SK-N-SH (cell line): ENCODE measurements around the gene FUT7. TPM values are rescaled to one million over a fixed set of nuclear protein-coding genes. Genes with fewer than 3 reads are reported as not detected.

ENCODE experiments used
- CTCF ChIA-PET: fragments of 300-600, 350-600 bp; formaldehyde crosslinking; extraction: SDS; loops from one replicate; lab custom pipeline; 2021; lab: Yijun Ruan, JAX
- POLR2A ChIA-PET: fragments of 350-600 bp; sonication (Branson Sonifier 250); formaldehyde crosslinking; extraction: SDS; loops from one replicate; lab custom pipeline; 2020; ENCODE audit warnings: antibody characterized with exemption, inconsistent platforms; lab: Yijun Ruan, JAX
- DNase-seq: peaks from one replicate; pipeline ENCODE4 v3.0.0; 2012
- H2AFZ ChIP-seq: fragments of 200-600 bp; sonication (generic); 2 replicates; pipeline ENCODE4 v1.8.1; 2016; ENCODE audit warnings: antibody characterized with exemption, mild to moderate bottlenecking, low read depth
- H3F3A ChIP-seq: fragments of 200-600 bp; sonication (generic); replicated peaks from 2 replicates; pipeline ENCODE3; 2016; ENCODE audit warnings: antibody characterized with exemption, mild to moderate bottlenecking; ENCODE audit not compliant: insufficient read depth
- H3K27ac ChIP-seq, 2 experiments: fragments of 200-500 bp in 1 of 2; fragments of 200-600 bp in 1 of 2; sonication (Bioruptor generic) in 1 of 2; sonication (generic), shearing (Covaris generic) in 1 of 2; 2 replicates each; pipeline versions ENCODE4 v1.5.1 to v1.6.1; 2014 to 2016; ENCODE audit warnings: low read depth in 2 of 2, inconsistent platforms in 1 of 2, low read length in 1 of 2, mild to moderate bottlenecking in 1 of 2, mixed read lengths in 1 of 2
- H3K27me3 ChIP-seq: fragments of 200-600 bp; sonication (generic), shearing (Covaris generic); 2 replicates; pipeline ENCODE4 v1.6.1; 2016; ENCODE audit warnings: mixed run types; ENCODE audit not compliant: insufficient read depth
- H3K36me3 ChIP-seq, 2 experiments: fragments of 200-500 bp in 1 of 2; fragments of 200-600 bp in 1 of 2; sonication (Bioruptor generic) in 1 of 2; sonication (generic) in 1 of 2; replicated peaks in 1 of 2; 2 replicates each; pipeline versions ENCODE3 to v1.5.1; 2014 to 2016; ENCODE audit warnings: low read length in 1 of 2, mild to moderate bottlenecking in 1 of 2; ENCODE audit not compliant: insufficient read depth in 2 of 2, control insufficient read depth in 1 of 2
- H3K4me1 ChIP-seq, 2 experiments: fragments of 200-500 bp in 1 of 2; fragments of 200-600 bp in 1 of 2; sonication (Bioruptor generic) in 1 of 2; sonication (generic), shearing (Covaris generic) in 1 of 2; 2 replicates each; pipeline versions ENCODE4 v1.5.1 to v1.6.1; 2014 to 2016; ENCODE audit warnings: low read depth in 1 of 2, low read length in 1 of 2, mixed run types in 1 of 2; ENCODE audit not compliant: insufficient read depth in 2 of 2, control insufficient read depth in 1 of 2
- H3K4me2 ChIP-seq: fragments of 200-600 bp; sonication (generic), shearing (Covaris generic); 2 replicates; pipeline ENCODE4 v1.6.1; 2017; ENCODE audit warnings: mixed run types
- H3K4me3 ChIP-seq, 2 experiments: fragments of 200-500 bp in 1 of 2; fragments of 200-600 bp in 1 of 2; sonication (Bioruptor generic) in 1 of 2; sonication (generic), shearing (Covaris generic) in 1 of 2; 2 replicates each; pipeline versions ENCODE4 v1.5.1 to v1.8.1; 2014 to 2016; ENCODE audit warnings: low read depth in 2 of 2, inconsistent platforms in 1 of 2, low read length in 1 of 2, mild to moderate bottlenecking in 1 of 2, mixed read lengths in 1 of 2, moderate library complexity in 1 of 2
- H3K79me2 ChIP-seq: fragments of 200-600 bp; sonication (generic); 2 replicates; pipeline ENCODE4 v1.8.1; 2017; ENCODE audit warnings: mild to moderate bottlenecking; ENCODE audit not compliant: insufficient read depth
- H3K9ac ChIP-seq: fragments of 200-600 bp; sonication (generic); 2 replicates; pipeline ENCODE4 v1.6.1; 2017; ENCODE audit warnings: mixed run types
- H3K9me2 ChIP-seq: fragments of 200-600 bp; sonication (generic); 2 replicates; pipeline ENCODE4 v1.6.1; 2017; ENCODE audit warnings: mixed run types
- H3K9me3 ChIP-seq: fragments of 200-600 bp; sonication (generic); 2 replicates; pipeline ENCODE4 v1.6.1; 2017; ENCODE audit warnings: mixed run types, mild to moderate bottlenecking, moderate library complexity
- H4K20me1 ChIP-seq: fragments of 200-600 bp; sonication (generic); 2 replicates; pipeline ENCODE4 v1.6.1; 2017; ENCODE audit warnings: mild to moderate bottlenecking, mixed run types; ENCODE audit not compliant: insufficient read depth
- ELF1 ChIP-seq: IDR thresholded peaks from 2 replicates; pipeline ENCODE4 v1.4.0; 2012
- FOXJ3 ChIP-seq: sonication (generic); formaldehyde crosslinking; IDR thresholded peaks from 2 replicates; pipeline ENCODE4 v1.5.1; 2020; ENCODE audit warnings: mild to moderate bottlenecking, missing genetic modification reagents
- MXI1 ChIP-seq: IDR thresholded peaks from 2 replicates; pipeline ENCODE4 v1.6.1; 2012; ENCODE audit warnings: mild to moderate bottlenecking, low read depth, low read length, improper control_type of control experiment
- POLR2AphosphoS5 ChIP-seq: IDR thresholded peaks from 2 replicates; pipeline ENCODE4 v1.6.1; 2012; ENCODE audit warnings: low read depth, low read length
- RFX5 ChIP-seq: IDR thresholded peaks from 2 replicates; pipeline ENCODE4 v1.6.1; 2012; ENCODE audit warnings: mild to moderate bottlenecking, improper control_type of control experiment, low read length
- RXRA ChIP-seq: IDR thresholded peaks from 2 replicates; pipeline ENCODE4 v1.4.0; 2012; ENCODE audit warnings: low read depth, mild to moderate bottlenecking, borderline replicate concordance
- SIN3A ChIP-seq: IDR thresholded peaks from 2 replicates; pipeline ENCODE4 v1.6.1; 2012; ENCODE audit warnings: low read depth, mild to moderate bottlenecking, low read length, moderate library complexity, borderline replicate concordance
- TAF1 ChIP-seq: IDR thresholded peaks from 2 replicates; pipeline ENCODE4 v1.6.1; 2012; ENCODE audit warnings: low read depth, mild to moderate bottlenecking, low read length, moderate library complexity, borderline replicate concordance
- TEAD4 ChIP-seq: IDR thresholded peaks from 2 replicates; pipeline ENCODE4 v1.4.0; 2012; ENCODE audit warnings: mild to moderate bottlenecking, borderline replicate concordance; ENCODE audit not compliant: insufficient read depth
- YY1 ChIP-seq: IDR thresholded peaks from 2 replicates; pipeline ENCODE4 v1.4.0; 2012; ENCODE audit warnings: low read depth, mild to moderate bottlenecking
- WGBS: methylation state at CpG from one replicate; pipeline ENCODE4 v1.1.6; 2017; ENCODE audit warnings: low lambda C conversion rate; 5-methylcytosine and 5-hydroxymethylcytosine counted together
- polyA plus RNA-seq, 3 experiments: library from polyadenylated mRNA; depleted of rRNA; stranded (reverse); fragments of >200 nt; gene quantifications; 2 replicates each; pipeline ENCODE4 v1.2.3, GENCODE V29; 2012
- TF ChIP-seq, protein P1 (sequence below): fragments of 200-600 bp; sonication (generic); IDR thresholded peaks from 2 replicates; pipeline ENCODE4 v1.6.1; 2017; ENCODE audit warnings: antibody characterized with exemption, mild to moderate bottlenecking, moderate library complexity
- TF ChIP-seq, protein P2 (sequence below): IDR thresholded peaks from 2 replicates; pipeline ENCODE4 v1.6.1; 2012; ENCODE audit warnings: mild to moderate bottlenecking, low read depth, low read length, moderate library complexity
- TF ChIP-seq, protein P3 (sequence below): fragments of 150-350 bp; IDR thresholded peaks from 2 replicates; pipeline ENCODE4 v1.6.1; 2017; ENCODE audit warnings: antibody characterized with exemption, low read length, low read depth, borderline replicate concordance
- TF ChIP-seq, protein P4 (sequence below): fragments of 150-350 bp; IDR thresholded peaks from 2 replicates; pipeline ENCODE4 v1.6.1; 2016; ENCODE audit warnings: mild to moderate bottlenecking, low read depth, low read length

FUT7 gene
- polyA plus RNA-seq, 1 of the 3 experiments (the other 2 are of a cell fraction), result not detected

DNA sequence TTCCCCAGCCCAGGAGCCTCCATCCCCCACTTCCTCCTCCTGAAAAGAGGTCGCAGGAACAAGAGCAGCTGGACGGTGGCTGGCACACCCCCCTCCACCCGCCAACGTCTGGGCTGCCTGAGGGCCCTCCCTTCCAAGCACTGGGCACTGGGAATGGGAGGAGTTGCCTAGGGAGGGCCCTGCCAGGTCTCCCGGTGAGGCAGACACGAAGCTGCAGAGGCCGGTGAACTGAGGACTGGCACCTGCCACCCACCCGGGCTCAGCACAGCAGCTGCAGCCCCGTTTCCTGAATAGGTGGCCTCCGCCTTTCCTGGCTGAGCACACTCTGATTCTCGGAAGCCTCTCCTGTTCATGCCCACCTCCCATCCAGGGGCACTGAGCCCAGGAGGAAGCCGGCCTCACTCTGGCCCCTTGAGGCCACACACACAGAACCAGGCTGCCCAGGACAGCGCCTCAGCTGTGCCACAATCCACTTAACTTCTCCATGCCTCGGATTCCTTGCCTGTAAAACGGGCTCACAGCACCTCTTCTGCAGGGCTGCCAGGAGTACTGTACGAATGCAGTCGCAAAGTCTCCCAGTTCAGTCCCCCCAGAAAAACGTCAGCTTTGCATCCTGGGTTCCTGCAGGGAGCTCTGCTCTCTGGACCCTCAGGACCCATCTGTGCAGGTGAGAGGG is 12.8 kb upstream of the FUT7 start:
- POLR2A ChIA-PET, result interaction anchor here (0.6 to 1.9 kb wide), 4 partner anchors 10 to 209 kb away, joined by 3 to 8 read pairs (median 6); no protein-coding TSS in a partner anchor
- WGBS, result 31% methylated on average over 10 of the region's 18 CpGs
- no peaks in the 10 kb centered on the region for H3K9me2 ChIP-seq
- DNase-seq, result peak; percentile 83
- peaks cover 11 to 25% of the 10 kb centered on the region in 2 experiments; a peak in 2 of 4 replicates for H3K4me1 ChIP-seq
- CTCF ChIA-PET, result interaction anchor here (0.6 to 19.8 kb wide), 13 partner anchors 8 to 318 kb away, joined by 3 to 803 read pairs (median 4); partner anchors contain the start of genes ABCA2, C8G, FBXW5 and FUT7
- H3K36me3 ChIP-seq, result peaks cover 0 to 6% of the 10 kb centered on the region in 2 experiments
- peaks cover 3% of the 10 kb centered on the region for H3F3A ChIP-seq
- 0 out of 2 replicates have a peak, but pooled peaks cover 4% of the 10 kb centered on the region for H3K27me3 ChIP-seq
- H3K9ac ChIP-seq, result peak overlapping the region; percentile 41; the same call in 1 of the 2 replicates
- TF ChIP-seq ELF1, result no peak
- TF ChIP-seq RXRA, result no peak
- TF ChIP-seq, protein P1, sequence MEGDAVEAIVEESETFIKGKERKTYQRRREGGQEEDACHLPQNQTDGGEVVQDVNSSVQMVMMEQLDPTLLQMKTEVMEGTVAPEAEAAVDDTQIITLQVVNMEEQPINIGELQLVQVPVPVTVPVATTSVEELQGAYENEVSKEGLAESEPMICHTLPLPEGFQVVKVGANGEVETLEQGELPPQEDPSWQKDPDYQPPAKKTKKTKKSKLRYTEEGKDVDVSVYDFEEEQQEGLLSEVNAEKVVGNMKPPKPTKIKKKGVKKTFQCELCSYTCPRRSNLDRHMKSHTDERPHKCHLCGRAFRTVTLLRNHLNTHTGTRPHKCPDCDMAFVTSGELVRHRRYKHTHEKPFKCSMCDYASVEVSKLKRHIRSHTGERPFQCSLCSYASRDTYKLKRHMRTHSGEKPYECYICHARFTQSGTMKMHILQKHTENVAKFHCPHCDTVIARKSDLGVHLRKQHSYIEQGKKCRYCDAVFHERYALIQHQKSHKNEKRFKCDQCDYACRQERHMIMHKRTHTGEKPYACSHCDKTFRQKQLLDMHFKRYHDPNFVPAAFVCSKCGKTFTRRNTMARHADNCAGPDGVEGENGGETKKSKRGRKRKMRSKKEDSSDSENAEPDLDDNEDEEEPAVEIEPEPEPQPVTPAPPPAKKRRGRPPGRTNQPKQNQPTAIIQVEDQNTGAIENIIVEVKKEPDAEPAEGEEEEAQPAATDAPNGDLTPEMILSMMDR, result no peak
- TF ChIP-seq MXI1, result 0 out of 2 replicates have a peak, but pooled peaks have one; percentile 21
- peaks cover 26% of the 10 kb centered on the region for H4K20me1 ChIP-seq
- H3K4me2 ChIP-seq, result peak overlapping the region; percentile 96
- H3K4me3 ChIP-seq, result peak overlapping the region; percentile 62 to 72
- H3K27ac ChIP-seq, result peak overlapping the region in 1 of 2 experiments; percentile 78; a peak in 2 of 4 replicates
- H2AFZ ChIP-seq, result no peak overlapping the region
- no peaks in the 10 kb centered on the region for H3K79me2 ChIP-seq
- no peaks in the 10 kb centered on the region for H3K9me3 ChIP-seq

DNA sequence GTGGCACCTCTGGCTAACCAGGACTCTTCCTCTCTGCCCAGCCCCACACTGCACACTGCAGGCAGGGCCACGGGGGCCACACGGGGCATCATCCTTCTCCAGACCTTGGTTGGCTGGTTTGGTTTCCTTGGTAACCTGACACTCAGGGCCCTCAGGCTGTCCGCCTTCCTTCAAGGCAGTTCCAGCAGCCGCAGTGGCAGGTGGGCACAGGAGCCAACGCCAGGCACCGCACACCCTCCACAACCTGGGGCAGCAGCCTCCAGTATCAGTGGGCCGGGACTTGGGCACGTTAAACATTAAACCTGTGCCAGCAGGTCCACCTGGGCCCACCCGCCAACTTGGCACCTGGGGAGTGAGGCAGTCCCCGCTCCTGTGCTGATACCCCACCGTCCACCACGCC is 12.1 kb upstream of the FUT7 start:
- no peak overlapping the region for H3K9ac ChIP-seq
- no peaks in the 10 kb centered on the region for H3K79me2 ChIP-seq
- H3K4me3 ChIP-seq, result peak overlapping the region in 1 of 2 experiments; percentile 62; a peak in 1 of 4 replicates
- WGBS, result 88% methylated on average over 8 of the region's 12 CpGs
- no peak for TF ChIP-seq RXRA
- TF ChIP-seq RFX5, result no peak
- TF ChIP-seq, protein P2, sequence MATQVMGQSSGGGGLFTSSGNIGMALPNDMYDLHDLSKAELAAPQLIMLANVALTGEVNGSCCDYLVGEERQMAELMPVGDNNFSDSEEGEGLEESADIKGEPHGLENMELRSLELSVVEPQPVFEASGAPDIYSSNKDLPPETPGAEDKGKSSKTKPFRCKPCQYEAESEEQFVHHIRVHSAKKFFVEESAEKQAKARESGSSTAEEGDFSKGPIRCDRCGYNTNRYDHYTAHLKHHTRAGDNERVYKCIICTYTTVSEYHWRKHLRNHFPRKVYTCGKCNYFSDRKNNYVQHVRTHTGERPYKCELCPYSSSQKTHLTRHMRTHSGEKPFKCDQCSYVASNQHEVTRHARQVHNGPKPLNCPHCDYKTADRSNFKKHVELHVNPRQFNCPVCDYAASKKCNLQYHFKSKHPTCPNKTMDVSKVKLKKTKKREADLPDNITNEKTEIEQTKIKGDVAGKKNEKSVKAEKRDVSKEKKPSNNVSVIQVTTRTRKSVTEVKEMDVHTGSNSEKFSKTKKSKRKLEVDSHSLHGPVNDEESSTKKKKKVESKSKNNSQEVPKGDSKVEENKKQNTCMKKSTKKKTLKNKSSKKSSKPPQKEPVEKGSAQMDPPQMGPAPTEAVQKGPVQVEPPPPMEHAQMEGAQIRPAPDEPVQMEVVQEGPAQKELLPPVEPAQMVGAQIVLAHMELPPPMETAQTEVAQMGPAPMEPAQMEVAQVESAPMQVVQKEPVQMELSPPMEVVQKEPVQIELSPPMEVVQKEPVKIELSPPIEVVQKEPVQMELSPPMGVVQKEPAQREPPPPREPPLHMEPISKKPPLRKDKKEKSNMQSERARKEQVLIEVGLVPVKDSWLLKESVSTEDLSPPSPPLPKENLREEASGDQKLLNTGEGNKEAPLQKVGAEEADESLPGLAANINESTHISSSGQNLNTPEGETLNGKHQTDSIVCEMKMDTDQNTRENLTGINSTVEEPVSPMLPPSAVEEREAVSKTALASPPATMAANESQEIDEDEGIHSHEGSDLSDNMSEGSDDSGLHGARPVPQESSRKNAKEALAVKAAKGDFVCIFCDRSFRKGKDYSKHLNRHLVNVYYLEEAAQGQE, result no peak
- TF ChIP-seq, protein P3, sequence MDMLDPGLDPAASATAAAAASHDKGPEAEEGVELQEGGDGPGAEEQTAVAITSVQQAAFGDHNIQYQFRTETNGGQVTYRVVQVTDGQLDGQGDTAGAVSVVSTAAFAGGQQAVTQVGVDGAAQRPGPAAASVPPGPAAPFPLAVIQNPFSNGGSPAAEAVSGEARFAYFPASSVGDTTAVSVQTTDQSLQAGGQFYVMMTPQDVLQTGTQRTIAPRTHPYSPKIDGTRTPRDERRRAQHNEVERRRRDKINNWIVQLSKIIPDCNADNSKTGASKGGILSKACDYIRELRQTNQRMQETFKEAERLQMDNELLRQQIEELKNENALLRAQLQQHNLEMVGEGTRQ, result no peak
- no peak for TF ChIP-seq TEAD4
- TF ChIP-seq POLR2AphosphoS5, result no peak
- TF ChIP-seq SIN3A, result no peak
- no peak for TF ChIP-seq FOXJ3 (CRISPR knock-in tag)
- TF ChIP-seq, protein P4, sequence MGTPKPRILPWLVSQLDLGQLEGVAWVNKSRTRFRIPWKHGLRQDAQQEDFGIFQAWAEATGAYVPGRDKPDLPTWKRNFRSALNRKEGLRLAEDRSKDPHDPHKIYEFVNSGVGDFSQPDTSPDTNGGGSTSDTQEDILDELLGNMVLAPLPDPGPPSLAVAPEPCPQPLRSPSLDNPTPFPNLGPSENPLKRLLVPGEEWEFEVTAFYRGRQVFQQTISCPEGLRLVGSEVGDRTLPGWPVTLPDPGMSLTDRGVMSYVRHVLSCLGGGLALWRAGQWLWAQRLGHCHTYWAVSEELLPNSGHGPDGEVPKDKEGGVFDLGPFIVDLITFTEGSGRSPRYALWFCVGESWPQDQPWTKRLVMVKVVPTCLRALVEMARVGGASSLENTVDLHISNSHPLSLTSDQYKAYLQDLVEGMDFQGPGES, result no peak
- TF ChIP-seq YY1, result no peak
- TF ChIP-seq TAF1, result no peak
- ChIA-PET POLR2A (interaction anchor here (0.8 to 1.9 kb wide), 3 partner anchors 9 to 23 kb away, joined by 4 to 8 read pairs (median 7); no protein-coding TSS in a partner anchor), CTCF (interaction anchor here (0.7 to 19.8 kb wide), 9 partner anchors 8 to 317 kb away, joined by 3 to 803 read pairs (median 5); partner anchors contain the start of genes ABCA2, C8G, FBXW5 and FUT7)
- DNase-seq, result no peak
- H3K27ac ChIP-seq, result peak overlapping the region in 1 of 2 experiments; percentile 58; a peak in 1 of 4 replicates
- H2AFZ ChIP-seq, result no peak overlapping the region
- H4K20me1 ChIP-seq, result peaks cover 26% of the 10 kb centered on the region
- peaks cover 0 to 12% of the 10 kb centered on the region in 2 experiments for H3K36me3 ChIP-seq
- peaks cover 11 to 21% of the 10 kb centered on the region in 2 experiments; a peak in 2 of 4 replicates for H3K4me1 ChIP-seq
- H3K27me3 ChIP-seq, result no peaks in the 10 kb centered on the region
- H3K9me3 ChIP-seq, result no peaks in the 10 kb centered on the region
- H3K4me2 ChIP-seq, result peak overlapping the region; percentile 96; the same call in 1 of the 2 replicates
- H3F3A ChIP-seq, result peaks cover 3% of the 10 kb centered on the region
- H3K9me2 ChIP-seq, result no peaks in the 10 kb centered on the region
